NCI-H2196 treated with DMSO at 0.1 percent for 48 hours (cell line): Measurements from ENCODE around the gene LMNTD1.
"Not testable (repeated sequence)": the region's sequence is repeated elsewhere in the genome, so short reads cannot be mapped to it uniquely, and the experiment has no call there.

ENCODE experiments used
- DNase-seq: peaks from one replicate; lab custom pipeline; 2025; ENCODE audit not compliant: unreplicated experiment; lab: John Stamatoyannopoulos, UW

The LMNTD1 gene

GRCh38 chr12:25491396-25492325, 61.4 kb downstream of the LMNTD1 start:
- DNase-seq, result no peak

DNA sequence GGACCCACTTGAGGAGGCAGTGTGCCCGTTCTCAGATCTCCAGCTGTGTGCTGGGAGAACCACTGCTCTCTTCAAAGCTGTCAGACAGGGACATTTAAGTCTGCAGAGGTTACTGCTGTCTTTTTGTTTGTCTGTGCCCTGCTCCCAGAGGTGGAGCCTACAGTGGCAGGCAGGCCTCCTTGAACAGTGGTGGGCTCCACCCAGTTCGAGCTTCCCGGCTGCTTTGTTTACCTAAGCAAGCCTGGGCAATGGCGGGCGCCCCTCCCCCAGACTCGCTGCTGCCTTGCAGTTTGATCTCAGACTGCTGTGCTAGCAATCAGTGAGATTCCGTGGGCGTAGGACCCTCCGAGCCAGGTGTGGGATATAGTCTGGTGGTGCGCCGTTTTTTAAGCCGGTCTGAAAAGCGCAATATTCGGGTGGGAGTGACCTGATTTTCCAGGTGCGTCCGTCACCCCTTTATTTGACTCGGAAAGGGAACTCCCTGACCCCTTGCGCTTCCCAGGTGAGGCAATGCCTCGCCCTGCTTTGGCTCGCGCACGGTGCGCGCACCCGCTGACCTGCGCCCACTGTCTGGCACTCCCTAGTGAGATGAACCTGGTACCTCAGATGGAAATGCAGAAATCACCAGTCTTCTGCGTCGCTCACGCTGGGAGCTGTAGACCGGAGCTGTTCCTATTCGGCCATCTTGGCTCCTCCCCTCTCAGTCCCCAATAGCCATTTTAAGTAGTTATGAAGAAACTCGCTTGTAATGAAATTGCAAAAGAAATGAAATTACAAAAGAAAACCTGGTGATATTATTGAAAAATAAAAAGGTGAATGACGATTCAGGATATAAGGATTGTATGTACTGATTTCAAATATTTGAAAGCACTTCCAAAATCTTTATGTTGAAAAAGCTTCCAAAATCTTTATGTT, 63.9 kb downstream of the LMNTD1 start:
- DNase-seq, result not testable (repeated sequence)

DNA sequence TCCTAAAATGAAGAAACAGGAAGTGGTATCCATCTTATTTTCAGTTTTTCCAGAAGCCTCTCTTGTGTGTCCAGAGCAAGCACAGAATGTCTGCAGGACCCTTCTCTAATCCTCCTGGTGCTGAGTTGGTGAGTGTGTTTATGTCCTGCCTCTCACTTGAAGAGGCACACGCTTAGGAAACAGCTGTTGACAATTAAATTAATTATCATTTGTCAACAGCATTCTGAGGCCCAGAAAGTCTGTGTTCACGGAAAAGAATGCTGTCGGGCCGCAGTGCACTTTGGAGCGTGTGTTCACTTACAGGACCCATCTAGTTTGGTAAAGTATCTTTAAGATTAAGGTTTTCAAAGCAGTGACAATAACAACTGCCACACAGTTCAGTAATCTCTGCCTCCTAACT, 70.5 kb downstream of the LMNTD1 start:
- DNase-seq, result no peak

DNA sequence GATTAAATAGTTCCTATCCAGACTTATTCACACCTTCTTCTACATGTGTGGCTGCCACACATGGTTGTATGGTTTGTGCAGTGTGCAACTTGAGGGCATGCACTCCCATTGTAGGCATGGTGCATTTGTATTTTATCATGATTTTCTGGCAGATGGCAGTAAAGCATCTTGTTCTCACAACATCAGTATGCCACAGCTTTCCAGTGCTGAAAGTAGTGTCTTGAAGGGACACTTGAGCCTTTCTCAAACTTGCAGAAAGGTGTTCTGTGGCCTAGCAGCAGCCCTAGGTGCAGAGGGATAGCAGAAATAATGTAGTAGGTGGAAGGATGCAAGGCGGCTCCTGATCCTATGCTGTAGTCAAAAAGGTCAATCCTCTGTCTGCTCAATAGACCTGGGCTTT, 72.9 kb downstream of the LMNTD1 start:
- no peak for DNase-seq

DNA sequence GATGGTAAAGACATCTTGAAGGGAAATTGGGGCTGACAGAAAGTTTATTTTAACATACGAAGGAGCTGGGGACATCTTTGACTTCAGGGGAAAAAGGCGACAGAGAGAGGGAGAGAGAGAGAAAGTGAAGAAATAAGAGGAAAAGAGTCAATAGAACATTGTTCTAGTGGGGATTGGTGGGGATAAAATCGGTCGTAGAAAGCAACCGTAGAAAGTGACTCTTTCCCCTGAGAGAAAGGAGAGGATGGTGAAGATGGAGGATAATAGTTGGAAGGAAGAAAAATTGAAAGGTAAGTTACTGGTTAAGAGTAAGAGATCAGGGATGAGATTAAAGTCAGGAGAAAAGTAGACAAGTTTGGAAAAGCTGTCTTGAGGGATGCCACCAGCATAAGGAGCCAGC, 75.9 kb downstream of the LMNTD1 start:
- DNase-seq, result no peak

DNA sequence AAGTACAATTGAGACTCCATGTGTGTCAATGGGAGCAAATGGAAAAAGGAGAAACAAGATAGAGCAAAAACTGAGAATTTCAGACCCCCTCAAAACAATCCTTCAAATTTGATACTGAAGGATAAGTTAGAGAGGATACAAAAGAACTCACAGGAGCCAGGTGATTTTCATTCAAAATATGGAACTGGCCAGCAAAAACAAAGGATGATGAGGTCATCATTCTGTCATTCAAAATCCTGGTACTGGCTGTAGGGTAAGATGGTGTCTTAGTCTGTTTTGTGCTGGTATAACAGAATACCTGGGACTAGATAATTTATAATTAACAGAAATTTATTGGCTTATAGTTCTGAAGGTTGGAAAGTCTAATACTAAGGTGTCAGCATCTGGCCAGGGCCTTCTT, 80.6 kb downstream of the LMNTD1 start:
- DNase-seq, result no peak

- DNase-seq, result no peak
Observed at GRCh38 chr12:25469861-25470260, 83.2 kb downstream of the LMNTD1 start.

DNA sequence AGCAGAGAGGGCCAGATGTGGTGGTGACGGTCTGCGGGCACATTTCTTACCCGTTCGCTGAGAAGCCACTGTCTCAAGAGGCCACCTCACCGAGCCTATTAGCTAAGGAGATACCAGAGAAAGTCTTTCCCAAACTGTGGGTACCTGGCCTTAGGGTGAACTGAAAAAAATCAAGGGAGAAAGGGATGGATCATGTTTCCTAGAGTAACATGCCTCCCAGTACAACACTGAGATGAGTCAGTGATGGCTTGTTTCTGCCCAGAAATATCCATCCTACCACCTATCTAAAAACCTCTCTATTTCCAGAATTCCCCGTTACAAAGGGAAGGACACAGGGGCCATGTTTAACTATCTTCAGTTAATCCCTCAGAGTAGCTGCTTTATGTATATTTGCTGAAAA, 83.7 kb downstream of the LMNTD1 start:
- no peak for DNase-seq

DNA sequence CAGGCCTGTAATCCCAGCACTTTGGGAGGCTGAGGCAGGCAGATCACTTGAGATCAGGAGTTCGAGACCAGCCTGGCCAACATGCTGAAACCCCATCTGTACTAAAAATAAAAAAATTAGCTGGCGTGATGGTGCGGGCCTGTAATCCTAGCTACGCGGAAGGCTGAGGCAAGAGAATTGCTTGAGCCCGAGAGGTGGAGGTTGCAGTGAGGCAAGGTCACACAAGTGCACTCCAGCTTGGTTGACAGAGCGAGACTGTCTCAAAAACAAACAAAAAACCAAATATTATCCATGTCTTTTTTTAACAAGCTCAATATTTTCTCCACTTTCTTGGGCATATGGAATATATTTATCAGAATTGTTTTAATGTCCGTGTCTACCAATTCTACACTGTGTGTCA, 89.6 kb downstream of the LMNTD1 start:
- DNase-seq, result no peak

DNA sequence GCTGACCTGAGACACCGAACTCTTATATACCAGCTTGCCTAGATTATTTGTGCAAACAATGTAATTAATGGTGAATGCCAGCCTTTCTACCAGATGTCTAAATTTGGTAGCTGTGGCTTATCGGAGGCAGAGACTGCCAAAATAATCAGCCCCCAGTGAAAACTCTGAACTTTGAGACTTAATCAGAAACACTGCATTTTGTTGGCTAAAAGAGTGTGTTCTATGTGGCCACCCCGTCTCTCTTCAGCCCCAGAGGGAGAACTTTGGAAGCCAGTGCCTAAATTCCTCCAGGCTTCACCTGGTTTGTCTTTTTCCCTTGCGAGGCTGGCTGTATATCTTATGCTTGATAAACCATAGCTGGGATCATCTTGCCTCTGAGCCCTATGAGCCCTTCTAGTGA, 90.1 kb downstream of the LMNTD1 start:
- no peak for DNase-seq

DNA sequence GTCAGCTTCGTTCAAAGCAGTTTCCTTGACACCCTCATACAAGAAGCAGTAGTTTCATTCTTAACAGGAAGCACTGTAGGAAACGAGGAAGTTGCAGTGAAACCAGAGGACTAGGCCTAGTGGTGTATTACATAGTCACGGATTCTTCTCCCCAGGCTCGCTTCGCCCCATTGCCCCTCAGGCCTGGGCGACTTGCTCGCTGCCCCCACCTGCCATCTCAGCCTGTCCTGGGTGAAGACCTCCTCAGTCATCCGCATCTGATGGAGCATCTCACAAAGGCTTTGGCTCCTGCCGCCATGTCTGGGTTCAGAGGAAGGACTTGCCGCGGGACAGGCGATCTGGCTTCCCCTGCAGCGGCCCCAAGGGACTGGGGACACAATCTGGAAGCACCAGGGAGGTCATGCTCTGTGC, 93.5 kb downstream of the LMNTD1 start:
- no peak for DNase-seq

- no peak for DNase-seq
Observed at GRCh38 chr12:25458047-25458552, 95.0 kb downstream of the LMNTD1 start.

GRCh38 chr12:25456474-25456873, 96.6 kb downstream of the LMNTD1 start:
- no peak for DNase-seq

DNA sequence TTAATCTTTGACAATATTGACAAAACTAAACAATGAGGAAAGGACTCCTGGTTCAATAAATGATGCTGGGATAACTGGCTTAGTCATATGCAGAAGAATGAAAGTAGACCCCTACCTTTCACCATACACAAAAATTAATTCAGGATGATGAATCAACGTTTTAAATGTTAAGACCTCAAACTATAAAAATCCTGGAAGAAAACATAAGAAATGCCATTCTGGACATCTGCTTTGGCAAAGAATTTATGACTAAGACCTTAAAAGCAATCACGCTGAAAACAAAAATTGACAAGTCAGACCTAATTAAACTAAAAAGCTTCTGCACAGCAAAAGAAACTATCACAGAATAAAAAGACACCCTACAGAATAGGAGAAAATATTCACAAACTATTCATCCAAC, 97.4 kb downstream of the LMNTD1 start:
- DNase-seq, result no peak

- DNase-seq, result no peak
Observed at GRCh38 chr12:25449007-25449406, 104.1 kb downstream of the LMNTD1 start.

- DNase-seq, result no peak
Observed at GRCh38 chr12:25447046-25447445, 106.0 kb downstream of the LMNTD1 start.

DNA sequence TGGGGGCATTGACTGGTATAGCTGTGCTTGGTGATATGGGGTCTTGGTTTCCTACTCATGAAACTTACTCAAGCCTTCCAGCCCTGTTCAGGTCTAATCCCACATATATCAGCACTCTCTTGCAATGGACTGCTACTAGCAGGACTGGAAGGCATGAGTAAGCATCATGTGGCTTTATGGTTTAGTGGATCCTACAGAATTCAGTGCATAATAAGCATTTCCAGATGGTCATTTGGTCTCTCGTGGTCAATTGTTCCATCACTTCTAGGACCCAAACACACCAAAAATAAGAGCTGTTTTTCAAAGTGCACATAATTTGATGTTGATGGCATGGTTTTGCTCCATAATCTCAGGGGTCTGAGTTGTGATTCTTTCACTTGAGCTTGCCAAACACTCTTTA, 114.4 kb downstream of the LMNTD1 start:
- no peak for DNase-seq

- DNase-seq, result peak; percentile 71
Observed at GRCh38 chr12:25436206-25437030, 116.7 kb downstream of the LMNTD1 start.

DNA sequence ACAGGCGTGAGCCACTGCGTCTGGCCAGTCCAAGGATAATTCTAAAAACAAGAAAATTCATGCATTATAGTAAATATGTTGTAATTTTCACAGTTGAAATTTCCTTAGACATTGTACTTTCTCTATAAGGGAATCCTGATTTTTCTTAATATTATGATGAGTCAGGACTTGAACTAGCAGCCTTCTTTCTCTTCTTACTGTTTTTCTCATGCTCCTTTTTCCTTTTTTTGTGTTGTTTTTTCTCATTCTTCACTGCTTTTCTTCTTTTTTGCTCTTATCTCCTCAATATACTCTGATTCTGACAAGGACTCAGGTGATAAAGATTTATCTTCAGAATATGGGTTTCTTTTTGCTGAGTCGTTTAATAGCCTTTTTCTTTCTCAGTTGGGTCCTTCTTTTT, 117.7 kb downstream of the LMNTD1 start:
- no peak for DNase-seq

DNA sequence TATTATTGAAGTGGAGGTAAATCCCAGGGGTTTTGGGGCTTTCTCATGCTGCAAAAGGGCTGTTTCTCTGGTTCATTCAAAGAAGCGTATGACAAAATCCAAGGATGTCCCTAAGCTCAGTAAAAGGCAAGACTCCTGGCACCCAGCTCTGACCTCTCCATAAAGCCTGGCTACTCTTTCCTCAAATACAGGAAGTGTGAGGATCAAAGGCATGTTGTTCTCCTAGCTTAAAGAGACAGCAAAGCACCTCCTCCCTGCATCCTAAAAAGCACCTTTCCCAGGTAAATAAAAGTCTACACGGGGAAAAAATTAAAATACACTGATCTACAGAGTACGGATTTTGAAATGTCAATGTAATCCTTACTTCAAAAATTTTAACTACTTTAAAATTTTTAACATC, 118.6 kb downstream of the LMNTD1 start:
- no peak for DNase-seq
